Measurements from ENCODE around the gene CAD.

Gene CAD

DNA sequence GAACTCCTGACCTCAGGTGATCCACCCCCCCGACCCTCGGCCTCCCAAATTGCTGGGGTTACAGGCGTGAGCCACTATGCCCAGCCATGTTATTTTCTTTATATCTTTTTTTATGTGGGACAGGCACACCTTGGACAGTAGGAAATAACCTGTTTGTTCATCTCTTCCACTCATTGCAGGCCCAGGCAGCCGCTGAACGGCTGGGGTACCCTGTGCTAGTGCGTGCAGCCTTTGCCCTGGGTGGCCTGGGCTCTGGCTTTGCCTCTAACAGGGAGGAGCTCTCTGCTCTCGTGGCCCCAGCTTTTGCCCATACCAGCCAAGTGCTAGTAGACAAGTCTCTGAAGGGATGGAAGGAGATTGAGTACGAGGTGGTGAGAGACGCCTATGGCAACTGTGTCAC, 8.4 kb downstream of the CAD start:
- DNase-seq (ENCODE audit: low spot score): no peak

GRCh38 chr2:27227501-27227900, 10.3 kb downstream of the CAD start:
- DNase-seq (ENCODE audit: low spot score): no peak

DNA sequence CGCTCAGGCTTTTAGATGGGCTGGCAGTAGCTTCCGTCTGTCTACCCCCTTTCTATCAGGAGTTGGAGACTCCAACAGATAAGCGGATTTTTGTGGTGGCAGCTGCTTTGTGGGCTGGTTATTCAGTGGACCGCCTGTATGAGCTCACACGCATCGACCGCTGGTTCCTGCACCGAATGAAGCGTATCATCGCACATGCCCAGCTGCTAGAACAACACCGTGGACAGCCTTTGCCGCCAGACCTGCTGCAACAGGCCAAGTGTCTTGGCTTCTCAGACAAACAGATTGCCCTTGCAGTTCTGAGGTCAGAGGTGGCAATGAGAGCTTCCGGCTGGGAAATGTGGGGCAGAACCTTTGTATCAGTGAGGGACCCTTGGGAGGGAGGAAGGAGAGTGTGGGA, 14.8 kb downstream of the CAD start:
- no peak for DNase-seq (ENCODE audit: low spot score)

- DNase-seq (ENCODE audit: low spot score): no peak
Measured at GRCh38 chr2:27233341-27233740, 16.2 kb downstream of the CAD start.

DNA sequence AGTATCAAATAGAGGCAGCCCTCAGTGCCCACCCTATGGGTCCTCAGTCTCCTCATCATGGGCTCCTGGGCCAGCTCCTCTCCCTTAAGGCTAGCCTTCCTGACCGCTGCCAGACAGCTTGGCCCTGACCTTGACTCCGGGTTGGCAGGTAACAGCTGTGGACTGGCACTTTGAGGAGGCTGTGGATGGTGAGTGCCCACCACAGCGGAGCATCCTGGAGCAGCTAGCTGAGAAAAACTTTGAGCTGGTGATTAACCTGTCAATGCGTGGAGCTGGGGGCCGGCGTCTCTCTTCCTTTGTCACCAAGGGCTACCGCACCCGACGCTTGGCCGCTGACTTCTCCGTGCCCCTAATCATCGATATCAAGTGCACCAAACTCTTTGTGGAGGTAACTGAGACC, 19.0 kb downstream of the CAD start:
- no peak for DNase-seq (ENCODE audit: low spot score)

DNA sequence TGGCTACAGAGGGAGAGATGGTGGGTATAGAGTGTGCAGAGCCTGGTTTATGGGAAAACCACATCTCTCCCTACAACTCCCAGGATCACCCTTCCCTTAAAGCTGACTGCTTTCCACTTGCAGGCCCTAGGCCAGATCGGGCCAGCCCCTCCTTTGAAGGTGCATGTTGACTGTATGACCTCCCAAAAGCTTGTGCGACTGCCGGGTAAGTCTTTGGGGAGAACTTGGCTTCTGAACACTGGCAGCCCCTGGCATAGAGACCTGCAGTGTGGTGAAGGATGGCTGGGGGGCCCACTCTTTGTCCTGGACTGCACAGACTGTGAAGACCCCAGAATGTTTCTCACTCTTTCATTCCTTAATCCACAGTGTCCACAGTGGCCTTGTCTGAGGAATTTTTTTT, 19.5 kb downstream of the CAD start:
- no peak for DNase-seq (ENCODE audit: low spot score)

GRCh38 chr2:27237341-27237945, 20.3 kb downstream of the CAD start:
- DNase-seq (ENCODE audit: low spot score): no peak

DNA sequence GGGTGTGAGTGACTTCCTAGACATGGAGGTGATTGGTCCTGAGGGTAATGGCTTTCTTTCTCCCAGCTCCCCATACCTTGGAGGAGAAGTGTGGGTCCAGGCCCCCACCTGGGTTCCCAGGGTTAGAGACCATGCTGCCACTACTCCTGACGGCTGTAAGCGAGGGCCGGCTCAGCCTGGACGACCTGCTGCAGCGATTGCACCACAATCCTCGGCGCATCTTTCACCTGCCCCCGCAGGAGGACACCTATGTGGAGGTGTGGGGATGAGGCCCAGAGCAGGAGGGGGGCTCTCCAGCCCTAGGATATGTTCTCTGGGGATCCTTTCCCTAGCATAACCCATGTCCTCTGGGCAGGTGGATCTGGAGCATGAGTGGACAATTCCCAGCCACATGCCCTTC, 21.8 kb downstream of the CAD start:
- no peak for DNase-seq (ENCODE audit: low spot score)

- DNase-seq (ENCODE audit: low spot score): no peak
Measured at GRCh38 chr2:27240406-27240805, 23.2 kb downstream of the CAD start.

GRCh38 chr2:27241761-27242613, 24.8 kb downstream of the CAD start:
- DNase-seq (ENCODE audit: low spot score): no peak

DNA sequence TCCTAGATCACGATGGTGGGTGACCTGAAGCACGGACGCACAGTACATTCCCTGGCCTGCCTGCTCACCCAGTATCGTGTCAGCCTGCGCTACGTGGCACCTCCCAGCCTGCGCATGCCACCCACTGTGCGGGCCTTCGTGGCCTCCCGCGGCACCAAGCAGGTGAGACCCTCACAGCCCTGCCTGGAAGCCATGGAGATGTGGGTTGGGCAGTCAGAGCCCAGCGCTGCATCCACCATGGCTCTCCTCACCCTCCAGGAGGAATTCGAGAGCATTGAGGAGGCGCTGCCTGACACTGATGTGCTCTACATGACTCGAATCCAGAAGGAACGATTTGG, 25.4 kb downstream of the CAD start:
- DNase-seq (ENCODE audit: low spot score): no peak

DNA sequence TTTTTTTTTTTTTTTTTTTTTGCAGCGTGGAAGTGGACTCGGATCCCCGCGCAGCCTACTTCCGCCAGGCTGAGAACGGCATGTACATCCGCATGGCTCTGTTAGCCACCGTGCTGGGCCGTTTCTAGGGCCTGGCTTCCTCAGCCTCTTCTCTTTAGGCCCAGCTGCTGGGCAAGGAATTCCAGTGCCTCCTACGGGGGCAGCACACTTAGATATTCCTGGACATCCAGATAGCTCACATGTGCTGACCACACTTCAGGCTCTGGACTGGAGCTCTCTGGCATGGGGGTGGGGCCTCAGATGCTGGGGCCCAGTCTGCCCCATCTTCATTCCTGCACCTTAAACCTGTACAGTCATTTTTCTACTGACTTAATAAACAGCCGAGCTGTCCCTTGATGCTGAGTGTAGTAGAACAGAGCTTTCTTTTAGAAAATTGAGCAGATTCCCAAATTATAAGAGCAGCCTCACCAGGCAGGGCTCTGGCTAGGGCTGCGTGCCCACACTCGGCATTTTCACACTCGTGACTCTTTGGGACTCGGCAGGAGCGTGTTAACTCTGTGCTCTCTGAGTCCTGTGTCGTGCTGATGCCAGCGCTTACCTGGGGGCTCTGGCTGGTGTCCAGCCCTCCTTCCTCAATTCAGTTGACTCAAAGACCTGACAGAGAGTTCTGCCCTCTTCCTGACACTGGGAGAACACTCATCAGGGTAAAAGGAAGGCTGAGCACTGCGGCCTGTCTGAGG, 26.4 kb downstream of the CAD start:
- DNase-seq (ENCODE audit: low spot score): no peak

- DNase-seq (ENCODE audit: low spot score): no peak
Measured at GRCh38 chr2:27245116-27245515, 27.9 kb downstream of the CAD start.

DNA sequence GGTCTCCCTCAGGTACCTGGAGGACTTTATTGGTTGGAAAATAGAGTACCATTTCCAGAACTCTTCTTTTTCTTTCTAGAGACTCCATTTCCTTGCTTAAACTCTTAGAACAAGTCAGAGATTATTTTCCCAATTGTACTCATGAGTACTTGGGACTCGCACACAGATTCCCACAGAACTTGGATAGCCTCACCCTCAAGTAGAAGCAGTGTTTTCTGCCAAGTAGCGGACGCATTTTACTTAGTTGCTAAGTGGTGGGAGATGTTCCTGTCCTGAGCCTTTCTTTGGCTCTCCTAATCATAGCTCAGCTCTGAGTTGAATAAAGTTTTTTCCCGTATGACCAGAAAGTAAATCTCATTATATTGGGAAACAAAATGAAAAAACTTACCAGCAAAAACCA, 28.5 kb downstream of the CAD start:
- no peak for DNase-seq (ENCODE audit: low spot score)

DNA sequence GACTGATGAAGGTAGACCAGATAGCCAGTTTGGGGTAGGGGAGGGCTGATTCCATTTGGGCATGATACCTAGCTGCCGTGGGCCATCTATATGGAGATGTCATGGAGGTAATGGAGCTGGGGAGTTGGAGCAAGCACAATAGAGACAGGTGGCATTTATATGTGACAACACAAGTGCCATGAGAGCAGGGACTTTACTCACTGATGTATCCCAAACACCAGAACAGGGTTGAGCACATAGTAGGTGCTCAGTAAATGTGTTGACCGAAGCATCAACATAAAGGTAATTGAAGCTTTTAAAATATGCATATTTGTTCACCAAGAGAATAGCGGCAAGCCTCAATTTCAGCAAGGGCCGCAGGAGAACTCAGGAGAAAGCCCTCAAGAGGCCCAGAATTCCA, 30.7 kb downstream of the CAD start:
- no peak for DNase-seq (ENCODE audit: low spot score)

GRCh38 chr2:27249159-27249890, 32.2 kb downstream of the CAD start:
- DNase-seq (ENCODE audit: low spot score): no peak

DNA sequence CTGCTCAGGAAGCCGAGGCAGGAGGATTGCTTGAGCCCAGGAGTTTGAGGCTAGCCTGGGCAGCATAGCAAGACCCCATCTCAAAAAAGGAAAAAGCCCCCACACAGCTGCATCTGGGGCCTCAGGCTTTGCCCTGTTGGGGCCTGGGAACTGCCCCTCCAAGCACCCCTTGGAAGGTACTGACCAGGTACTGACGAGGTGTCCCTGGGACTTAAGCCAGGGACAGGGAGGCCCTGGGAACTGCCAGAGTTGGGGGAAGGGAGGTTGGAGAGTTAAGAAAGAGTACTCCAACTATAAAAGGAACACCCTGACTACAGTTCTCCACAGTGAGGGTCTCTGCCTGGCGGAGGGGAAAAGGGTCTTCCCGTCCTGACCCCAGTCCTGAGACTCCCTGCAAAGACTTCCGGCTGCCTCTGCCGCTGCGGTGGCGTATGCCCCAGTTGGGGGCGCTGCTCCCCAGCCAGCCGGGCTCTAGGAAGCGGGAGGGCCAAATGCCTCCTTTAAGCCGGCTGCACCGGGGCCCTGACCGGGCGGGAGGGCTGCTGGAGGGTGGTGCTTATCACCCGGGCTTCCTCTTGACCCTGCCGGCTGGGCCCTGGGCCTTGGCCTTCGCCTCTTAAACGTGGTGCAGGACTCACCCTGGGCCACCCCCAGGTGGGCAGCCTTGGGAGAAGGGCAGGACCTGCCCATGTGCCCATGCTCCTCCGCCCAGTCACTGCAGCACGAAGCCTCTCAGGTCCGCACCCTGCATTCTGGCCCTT, 32.9 kb downstream of the CAD start:
- DNase-seq (ENCODE audit: low spot score): peak; percentile 7

GRCh38 chr2:27250652-27251379, 33.6 kb downstream of the CAD start:
- DNase-seq (ENCODE audit: low spot score): no peak

DNA sequence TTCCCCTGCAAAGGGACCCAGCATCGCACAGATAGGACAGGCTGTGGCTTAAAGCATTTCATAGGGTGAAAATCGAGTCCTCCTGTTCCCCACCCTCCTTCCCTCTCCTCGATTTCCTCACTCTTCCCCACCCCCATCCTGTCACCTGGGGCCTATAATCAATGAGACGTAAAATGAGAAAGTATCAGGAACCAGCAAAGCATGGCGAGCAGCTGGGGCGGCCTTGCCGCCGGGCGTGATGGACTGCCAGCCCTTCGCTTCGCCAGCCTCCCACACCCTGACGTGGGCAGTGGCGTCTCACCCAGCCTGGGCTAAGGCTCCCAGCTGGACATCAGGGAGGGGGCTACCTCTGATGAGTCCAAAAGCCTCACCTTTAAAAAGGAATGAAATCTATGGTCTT, 34.6 kb downstream of the CAD start:
- no peak for DNase-seq (ENCODE audit: low spot score)

GRCh38 chr2:27255187-27255586, 38.0 kb downstream of the CAD start:
- DNase-seq (ENCODE audit: low spot score): no peak

DNA sequence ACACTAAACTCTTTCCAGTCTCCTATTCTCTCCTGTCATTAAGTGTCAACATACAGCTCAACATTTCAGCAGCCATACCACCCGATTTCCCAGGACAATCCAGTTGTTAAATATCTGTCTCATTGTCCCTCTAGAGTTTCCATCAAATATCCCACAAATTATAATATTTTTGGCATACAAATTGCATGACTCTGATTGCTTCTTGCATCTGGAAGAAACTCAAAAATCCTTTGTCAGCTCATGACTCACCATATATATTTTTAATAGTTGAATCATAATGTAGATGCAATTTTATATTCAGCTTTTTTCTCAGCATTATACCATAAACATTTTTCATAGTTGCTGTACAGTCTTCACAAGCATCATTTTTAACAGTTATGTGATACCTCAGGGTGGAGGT, 38.5 kb downstream of the CAD start:
- no peak for DNase-seq (ENCODE audit: low spot score)
